GM18870 (cell line): Measurements from ENCODE around the gene PFDN5.
A peak's percentile ranks its signal among the peaks of the same experiment; 100 is the strongest.
"Not testable (repeated sequence)": the region's sequence is repeated elsewhere in the genome, so short reads cannot be mapped to it uniquely, and the experiment has no call there.

Source experiments
- ATAC-seq: cut with Tn5 transposase; IDR thresholded peaks from one replicate; pipeline ENCODE4 v1.9.1; 2021; ENCODE audit warnings: moderate library complexity; ENCODE audit not compliant: unreplicated experiment

The PFDN5 gene

DNA sequence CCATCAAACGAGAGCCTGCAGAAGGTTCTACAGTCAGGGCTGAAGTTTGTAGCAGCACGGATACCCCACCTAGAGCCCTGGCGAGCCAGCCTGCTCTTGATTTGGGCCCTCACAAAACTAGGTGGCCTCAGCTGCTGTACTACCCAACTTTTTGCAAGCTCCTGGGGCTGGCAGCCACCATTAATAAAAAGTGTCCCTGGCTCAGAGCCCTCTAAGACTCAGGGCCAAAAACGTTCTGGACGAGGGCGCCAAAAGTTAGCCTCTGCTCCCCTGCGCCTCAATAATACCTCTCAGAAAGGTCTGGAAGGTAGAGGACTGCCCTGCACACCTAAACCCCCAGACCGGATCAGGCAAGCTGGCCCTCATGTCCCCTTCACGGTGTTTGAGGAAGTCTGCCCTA, 8.9 kb upstream of the PFDN5 start:
- ATAC-seq, result no peak

DNA sequence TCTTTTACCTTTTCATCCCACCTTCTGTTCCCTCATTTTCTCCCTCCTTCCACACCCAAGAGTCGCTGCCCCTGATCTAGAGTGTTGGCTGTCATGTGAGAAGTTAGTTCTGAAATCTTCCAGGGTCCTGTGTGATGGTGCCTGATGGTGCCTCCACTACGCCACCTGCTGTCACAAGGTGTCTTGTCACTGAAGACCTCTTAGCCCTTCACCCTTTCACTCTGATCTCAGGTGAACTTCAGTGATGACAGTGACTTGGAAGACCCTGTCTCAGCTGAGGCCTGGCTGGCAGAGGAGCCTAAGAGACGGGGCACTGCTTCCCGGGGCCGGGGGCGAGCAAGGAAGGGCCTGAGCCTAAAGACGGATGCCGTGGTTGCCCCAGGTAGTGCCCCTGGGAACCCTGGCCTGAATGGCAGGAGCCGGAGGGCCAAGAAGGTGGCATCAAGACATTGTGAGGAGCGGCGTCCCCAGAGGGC, 7.6 kb upstream of the PFDN5 start:
- ATAC-seq, result no peak

DNA sequence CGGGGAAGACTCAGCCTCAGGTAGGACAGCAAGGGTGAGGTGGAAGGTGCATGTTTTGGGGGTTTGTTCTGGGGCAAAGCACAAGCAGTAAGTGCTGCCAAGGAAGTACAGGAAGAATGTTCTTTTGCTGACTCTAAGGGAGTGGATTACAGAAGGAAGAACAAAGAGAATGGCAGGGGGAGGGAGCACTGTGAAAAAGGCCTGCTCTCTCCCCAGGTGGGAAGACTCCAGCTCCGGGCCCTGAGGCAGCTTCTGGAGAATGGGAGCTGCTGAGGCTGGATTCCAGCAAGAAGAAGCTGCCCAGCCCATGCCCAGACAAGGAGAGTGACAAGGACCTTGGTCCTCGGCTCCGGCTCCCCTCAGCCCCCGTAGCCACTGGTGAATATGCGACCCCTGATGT, 7.0 kb upstream of the PFDN5 start:
- no peak for ATAC-seq

DNA sequence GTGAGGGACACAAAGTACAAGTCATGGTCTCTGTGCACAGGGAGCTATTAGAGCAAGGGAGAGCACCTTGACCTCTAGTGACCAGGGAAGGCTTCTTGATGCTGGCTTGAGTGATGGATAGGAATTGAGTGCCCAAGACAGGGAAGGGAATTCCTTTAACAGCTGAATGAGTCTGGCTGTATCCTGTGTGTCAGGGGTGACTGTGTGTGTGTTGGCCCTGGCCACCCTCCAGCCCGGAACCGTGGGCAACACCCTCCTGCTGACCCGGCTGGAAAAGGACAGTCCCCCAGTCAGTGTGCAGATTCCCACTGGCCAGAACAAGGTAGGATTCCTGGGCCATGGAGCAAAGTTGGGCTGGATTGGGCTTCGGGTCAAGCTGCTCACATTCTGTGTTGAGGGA, 5.5 kb upstream of the PFDN5 start:
- no peak for ATAC-seq

DNA sequence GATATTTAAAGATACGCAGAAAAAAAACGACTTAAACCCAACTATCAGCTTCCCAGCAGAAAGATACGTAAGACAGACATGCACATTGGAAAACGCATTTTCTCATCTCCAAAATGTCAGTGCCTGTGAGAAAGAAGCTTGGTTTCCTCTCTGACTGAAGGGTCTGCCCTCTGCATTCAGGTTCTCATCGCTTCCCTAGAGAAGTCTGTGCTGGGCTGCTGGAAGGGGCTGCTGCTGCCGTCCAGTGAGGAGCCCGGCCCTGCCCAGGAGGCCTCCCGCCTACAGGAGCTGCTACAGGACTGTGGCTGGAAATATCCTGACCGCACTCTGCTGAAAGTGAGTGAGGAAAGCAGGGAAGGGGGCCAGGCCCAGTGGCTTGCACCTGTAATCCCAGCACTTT, 4.7 kb upstream of the PFDN5 start:
- ATAC-seq, result no peak

DNA sequence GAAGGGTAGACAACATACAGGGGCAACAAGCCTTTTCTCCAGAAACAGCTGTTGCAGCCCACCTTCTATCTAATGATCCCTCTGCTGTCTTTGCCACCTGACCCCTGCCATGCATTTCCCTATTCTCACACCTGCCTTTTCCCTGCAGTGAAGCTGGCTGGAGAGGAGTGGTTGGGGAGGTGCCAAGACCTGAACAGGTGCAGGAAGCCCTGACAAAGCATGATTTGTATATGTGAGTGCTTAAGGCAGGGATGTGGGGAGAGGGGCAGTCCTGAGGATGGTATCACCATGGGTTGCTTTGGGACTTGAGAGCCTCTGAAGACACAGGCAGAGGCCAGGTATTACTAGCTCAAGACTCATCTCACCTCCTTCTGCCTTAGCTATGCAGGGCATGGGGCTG, 2.9 kb upstream of the PFDN5 start:
- ATAC-seq, result no peak

DNA sequence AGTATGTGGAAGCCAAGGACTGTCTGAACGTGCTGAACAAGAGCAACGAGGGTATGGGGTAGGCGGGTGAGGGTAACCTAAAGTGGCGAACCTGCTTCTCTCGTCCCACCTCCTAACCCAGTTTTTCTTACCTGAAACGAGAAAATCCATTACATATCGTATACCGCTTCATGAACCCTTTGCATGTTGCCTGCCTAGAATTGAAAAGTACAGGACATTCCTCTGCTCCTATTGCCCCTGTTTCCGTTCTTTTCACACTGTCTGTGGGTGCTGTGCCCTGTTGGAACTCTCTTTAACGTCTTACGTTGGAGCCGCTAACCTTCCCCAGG, 513 bp downstream of the PFDN5 start:
- ATAC-seq, result no peak

DNA sequence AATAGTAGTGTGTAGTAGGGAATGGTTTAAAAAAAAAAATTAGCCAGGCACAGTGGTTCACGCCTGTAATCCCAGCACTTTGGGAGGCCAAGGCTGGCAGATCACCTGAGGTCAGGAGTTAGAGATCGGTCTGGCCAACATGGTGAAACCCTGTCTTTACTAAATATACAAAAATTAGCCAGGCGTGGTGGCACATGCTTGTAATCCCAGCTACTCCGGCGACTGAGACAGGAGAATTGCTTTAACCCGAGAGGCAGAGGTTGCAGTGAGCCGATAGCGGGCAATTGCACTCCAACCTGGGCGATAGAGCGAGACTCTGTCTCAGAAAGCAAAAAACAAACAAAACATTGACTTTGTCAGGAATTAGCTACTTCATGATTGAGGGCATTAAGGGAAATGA, 1.8 kb downstream of the PFDN5 start:
- not testable (repeated sequence) for ATAC-seq

DNA sequence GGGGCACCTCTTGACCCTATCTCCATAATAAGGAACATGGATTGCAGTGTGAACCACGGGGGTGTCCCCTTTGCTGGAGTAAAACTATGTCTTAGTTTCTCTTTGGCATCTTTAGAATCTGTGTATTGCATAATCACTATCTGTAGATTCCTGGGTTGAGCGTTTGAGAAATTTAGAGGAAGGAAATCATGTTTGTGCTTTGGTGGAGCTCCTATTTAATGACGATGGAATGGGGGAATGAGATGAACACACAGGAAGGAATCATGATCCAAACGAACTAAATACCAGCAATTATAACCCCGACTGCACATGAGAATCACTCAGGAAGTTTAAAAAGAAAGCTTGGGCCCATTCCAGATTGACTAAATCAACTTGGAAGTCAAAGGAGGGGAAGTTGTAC, 2.8 kb downstream of the PFDN5 start:
- no peak for ATAC-seq

DNA sequence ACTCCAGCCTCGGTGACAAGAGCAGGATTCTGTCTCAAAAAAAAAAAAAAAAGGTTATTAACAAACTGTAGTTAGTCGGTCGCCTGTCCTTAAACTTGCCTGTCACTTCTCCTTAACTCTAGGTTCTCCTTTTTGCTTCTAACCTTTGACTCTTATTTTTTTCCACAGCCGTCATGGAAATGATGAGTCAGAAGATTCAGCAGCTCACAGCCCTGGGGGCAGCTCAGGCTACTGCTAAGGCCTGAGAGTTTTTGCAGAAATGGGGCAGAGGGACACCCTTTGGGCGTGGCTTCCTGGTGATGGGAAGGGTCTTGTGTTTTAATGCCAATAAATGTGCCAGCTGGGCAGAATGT, 3.7 kb downstream of the PFDN5 start:
- no peak for ATAC-seq

DNA sequence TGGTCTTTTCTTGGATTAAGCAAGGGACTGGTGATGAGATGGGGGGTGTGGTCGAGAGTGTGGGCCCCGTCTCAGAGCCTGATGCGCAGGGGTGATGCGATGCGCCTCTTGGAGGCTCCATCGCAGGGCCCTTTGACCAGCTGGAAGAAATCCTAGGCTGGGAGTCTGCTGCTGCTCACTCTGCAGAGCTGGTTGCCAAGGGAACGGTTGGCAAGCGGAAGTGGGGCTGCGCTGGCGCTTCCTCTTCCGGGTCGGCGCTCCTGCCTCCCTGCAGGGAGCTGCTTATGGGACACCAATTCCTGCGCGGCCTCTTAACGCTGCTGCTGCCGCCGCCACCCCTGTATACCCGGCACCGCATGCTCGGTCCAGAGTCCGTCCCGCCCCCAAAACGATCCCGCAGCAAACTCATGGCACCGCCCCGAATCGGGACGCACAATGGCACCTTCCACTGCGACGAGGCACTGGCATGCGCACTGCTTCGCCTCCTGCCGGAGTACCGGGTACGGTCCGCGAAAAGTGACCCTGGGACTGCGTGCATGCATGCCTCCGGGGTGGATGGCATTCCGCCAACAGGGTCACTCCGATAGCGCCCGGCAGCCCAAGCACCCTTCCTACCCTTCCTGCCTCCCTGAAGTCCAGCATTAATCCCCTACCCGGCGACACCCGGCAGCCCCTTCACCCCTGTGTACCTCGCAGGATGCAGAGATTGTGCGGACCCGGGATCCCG, 4.3 kb downstream of the PFDN5 start, which contains the start of gene MYG1:
Gene MYG1 (plus strand): TSS at position 242 of the 727 bp plus-strand sequence. CDS start 43 bp downstream, at position 285.
- peak; percentile 64 for ATAC-seq

DNA sequence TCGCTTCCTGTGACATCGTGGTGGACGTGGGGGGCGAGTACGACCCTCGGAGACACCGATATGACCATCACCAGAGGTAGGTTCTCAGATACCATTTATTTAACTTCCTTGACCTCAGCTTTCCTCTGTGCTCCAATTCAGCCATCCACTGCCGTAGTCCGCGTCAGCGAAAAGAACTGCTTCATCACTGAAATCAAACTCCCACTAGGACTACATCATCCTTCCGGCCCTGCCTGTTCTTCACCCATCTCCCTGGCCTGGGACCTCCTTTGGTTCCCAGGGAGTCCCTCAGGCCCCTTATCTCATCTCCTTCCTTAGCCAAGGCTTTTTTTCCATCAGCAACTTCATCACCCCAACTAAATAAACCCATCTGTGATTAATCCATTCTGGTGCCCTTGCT, 4.8 kb downstream of the PFDN5 start:
- ATAC-seq, result no peak

DNA sequence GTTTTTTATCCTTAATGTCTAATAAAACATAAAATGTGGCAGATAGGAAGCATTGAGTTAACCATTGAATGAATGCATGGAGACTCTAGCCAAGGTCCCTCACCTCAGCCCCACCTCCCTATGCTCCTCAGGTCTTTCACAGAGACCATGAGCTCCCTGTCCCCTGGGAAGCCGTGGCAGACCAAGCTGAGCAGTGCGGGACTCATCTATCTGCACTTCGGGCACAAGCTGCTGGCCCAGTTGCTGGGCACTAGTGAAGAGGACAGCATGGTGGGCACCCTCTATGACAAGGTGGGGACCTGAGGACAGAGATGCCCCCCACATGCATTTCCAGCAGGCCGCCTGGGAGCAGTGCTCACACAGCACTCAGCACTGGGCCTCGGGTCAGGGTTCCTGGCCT, 7.6 kb downstream of the PFDN5 start:
- ATAC-seq, result no peak

DNA sequence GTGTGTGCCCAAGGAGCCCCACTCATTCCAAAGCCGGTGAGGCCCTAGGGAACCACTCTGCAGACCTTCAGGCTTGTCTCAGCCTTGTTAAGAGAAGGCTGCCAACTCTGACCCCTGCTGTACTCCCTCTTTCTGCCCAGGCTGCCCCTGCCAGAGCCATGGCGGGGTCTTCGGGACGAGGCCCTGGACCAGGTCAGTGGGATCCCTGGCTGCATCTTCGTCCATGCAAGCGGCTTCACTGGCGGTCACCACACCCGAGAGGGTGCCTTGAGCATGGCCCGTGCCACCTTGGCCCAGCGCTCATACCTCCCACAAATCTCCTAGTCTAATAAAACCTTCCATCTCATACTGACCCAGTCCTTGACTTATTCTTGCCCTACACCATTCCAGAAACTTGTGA, 11.5 kb downstream of the PFDN5 start:
- ATAC-seq, result no peak

DNA sequence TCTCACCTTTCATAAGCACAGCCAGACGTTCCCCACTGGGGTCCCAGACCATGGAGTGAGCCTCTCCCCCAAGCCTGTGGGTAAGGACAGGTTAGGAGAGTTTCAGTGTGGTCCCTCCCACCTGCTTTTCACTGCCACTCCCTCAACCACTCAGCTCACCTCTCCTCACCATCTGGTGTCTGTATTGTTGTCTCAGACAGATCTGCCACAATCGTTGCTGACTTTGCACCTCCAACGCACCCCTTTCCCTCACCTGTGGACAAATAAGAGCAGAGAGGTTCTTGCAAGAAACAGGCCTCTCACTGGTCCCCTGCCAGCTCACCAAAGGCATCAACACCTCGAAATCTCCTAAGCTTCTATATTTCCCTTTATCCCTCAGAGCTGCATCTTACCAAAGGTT, 12.9 kb downstream of the PFDN5 start:
- no peak for ATAC-seq

DNA sequence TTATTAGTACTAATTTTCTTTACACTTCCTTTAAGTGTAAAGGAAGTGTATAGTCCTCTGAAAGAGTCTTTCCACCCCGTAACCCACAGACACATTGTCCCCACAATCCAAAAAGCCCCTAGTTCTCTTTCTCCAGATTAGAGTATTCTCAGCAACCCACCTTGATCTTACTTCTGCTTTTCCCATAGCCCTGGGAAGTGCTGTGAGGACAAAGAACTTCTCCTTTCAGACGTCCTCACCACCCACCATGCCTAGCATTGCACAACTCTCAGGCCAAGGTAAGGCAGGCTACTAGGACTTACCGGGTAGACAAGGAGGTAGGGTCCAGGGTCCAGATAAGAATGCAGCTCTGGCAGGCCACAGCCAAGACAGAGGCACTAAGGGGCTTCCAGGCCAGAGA, 18.7 kb downstream of the PFDN5 start:
- no peak for ATAC-seq

DNA sequence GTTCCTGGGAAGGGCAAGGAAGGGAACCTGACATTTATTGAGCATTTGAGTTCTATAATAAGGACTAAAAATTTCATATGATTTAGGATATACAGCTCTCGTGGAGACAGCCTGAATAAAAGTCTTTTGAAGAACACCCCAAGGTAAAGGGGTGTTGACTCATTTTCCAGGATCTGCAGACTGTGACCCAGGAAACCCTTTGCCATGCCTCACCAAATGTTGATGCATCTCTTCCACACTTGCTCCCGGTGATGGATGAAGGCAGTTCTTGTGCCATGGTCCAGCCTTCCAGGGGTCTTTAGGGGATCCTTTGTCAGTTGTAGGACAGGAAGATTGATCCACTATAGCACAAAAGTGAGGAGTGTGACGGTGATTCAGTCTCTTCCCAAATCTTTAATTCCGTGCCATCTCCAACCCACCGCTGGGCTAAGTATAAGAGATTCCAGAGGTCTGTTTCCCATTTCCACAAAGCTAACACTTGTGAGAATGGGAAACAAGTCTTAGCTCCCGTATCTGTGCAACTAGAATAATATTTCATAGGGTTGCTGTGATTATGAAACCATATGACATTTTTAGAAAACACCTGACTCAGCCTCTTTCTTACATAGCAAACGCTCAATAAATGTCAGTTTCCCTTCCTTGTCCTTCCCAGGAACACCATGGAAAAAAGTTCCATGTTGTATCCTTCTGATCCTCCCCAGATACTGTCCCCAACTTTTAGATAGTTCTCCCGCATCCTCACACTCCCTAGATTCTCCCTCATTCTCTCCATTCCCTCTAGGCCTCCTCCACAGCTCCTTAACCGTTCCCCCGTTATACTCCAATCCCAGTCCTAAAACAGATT, 25.2 kb downstream of the PFDN5 start:
- ATAC-seq, result no peak

DNA sequence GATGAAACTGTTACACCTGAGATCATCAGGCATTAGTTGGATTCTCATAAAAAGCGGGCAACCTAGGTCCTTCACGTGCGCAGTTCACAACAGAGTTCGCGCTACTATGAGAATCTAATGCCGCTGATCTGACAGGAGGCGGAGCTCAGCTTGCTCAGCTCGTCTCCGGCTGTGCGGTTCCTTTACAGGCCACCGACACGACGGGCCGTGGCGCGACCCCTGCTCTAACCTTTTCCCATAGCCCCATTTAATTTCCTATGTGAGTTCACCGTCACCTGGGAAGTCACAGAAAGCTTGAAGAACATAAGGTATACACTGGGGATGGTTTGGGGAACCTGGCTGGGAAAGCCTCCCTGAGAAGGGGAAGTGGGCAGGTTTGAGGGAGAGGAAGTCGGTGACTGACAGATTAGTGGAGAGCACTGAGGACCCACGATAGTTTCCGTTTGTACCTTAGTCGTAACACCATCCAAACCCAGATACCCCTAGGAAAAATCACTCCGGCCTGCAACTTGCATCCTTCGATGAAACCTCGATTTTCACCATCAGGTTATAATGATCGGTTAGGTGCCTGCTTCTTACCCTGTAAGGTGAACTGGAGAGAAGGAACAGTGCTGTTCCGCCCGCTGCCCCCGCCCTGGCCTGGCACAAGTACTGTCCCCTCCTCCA, 28.9 kb downstream of the PFDN5 start:
- peak; percentile 30 for ATAC-seq

DNA sequence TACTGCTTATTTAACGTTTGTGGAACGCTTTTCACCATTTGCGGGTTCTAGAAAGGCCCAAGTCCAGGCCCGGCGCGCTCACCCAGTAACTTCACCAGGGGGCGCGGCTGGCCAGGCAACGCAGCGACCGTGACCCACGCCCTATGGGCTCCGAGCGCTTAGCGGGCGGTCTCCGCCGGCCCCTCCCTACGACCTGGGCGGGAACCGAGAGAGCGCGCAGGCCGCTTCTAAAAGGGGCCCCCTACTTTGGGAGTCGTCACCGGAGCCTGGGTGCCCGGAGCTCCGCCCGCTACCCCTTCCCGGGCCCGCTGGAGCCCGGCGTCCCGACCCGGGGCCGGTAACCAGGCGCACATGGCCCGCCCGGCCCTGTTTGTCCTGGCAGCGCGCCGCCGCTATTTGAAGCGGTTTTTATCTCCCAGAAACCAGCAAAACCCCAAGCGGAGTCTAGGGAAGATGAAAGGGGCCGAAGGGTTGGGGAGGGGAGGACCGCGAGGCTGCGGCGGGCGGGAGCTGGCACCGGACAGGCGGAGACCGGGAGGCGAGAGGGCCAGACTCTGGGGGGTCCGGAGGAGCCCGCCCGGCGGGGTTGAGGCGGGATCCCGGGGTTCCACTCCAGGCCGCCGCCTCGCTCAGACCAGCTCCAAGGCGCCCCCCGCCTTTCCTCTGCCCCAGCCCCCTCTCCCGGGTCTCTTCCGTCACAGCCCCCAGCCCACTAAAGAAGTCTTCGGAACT, 29.6 kb downstream of the PFDN5 start:
- peak; percentile 33 for ATAC-seq

DNA sequence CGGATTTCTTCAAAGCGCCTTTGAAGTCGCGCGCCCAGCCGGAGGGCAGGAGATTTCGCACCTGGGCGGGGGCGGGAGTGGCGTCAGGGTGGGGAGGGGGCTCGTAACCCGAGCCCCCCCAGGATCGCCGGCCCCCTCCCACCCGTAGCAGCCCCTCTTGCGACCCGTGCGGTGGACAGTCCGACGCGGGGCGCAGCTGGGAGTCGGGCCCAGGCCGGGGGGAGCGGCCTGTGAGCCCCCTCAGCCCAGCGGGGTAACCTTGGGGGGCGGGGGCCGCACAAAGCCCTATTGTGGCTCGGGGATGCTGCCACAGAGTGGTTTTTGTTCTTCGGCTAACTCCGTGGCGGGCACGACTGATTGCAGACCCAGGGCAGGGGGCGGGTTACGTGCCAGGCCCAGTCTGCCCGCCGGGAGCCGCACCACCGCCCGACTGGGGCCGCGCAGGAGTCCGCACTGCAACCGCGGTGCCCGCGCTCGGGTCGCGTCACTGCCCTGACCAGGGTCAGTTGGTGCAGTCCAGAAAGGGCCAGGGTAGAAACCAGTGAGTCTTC, 30.2 kb downstream of the PFDN5 start:
- no peak for ATAC-seq
